Testis (tissue), 3 donors: Measurements from ENCODE around the gene AKIRIN2. TPM values are rescaled to one million over a fixed set of nuclear protein-coding genes. Genes with fewer than 3 reads are reported as not detected.

Source experiments
- DNase-seq: peaks from one replicate; pipeline ENCODE4 v3.0.0-alpha.2; 2019
- H3K27ac ChIP-seq, 2 donors: fragments of 200-600 bp; sonication (generic); one replicate each; pipeline ENCODE4 v1.5.1; 2019
- H3K27me3 ChIP-seq: fragments of 200-600 bp; sonication (generic); one replicate; pipeline ENCODE4 v1.5.1; 2019
- H3K36me3 ChIP-seq: fragments of 200-600 bp; sonication (generic); one replicate; pipeline ENCODE4 v1.5.1; 2017; ENCODE audit warnings: low read depth; ENCODE audit errors: missing control alignments
- H3K4me1 ChIP-seq: fragments of 200-600 bp; sonication (generic); one replicate; pipeline ENCODE4 v1.5.1; 2019
- H3K4me3 ChIP-seq, 2 donors: fragments of 200-600 bp; sonication (generic); one replicate each; pipeline ENCODE4 v1.5.1; 2017 to 2019
- H3K9me3 ChIP-seq: fragments of 200-600 bp; sonication (generic); one replicate; pipeline ENCODE4 v1.5.1; 2017
- POLR2A ChIP-seq: fragments of 450-650 bp; IDR thresholded peaks from one replicate; pipeline ENCODE4 v1.6.1; 2017; ENCODE audit warnings: antibody characterized with exemption, mild to moderate bottlenecking, moderate library complexity
- WGBS, 2 donors: methylation state at CpG; one replicate each; pipeline ENCODE4 v1.1.5; 2018; 5-methylcytosine and 5-hydroxymethylcytosine counted together
- intact Hi-C: fragments of 100-400 bp; cut with DNase I; formaldehyde crosslinking; loops from one replicate; pipeline ENCODE4 v1.15.1; 2023; ENCODE audit warnings: low total_unique reads
- polyA plus RNA-seq: library from polyadenylated mRNA; stranded (reverse); fragments of 350-450 nt; fragmentation: Illumina TruSeq; extraction: RNeasy Lipid Tissue Mini Kit (QIAGEN cat#74804); gene quantifications from one replicate; pipeline ENCODE4 v1.2.3, GENCODE V29; 2014; ENCODE audit warnings: low read depth, low replicate concordance; ENCODE audit not compliant: insufficient read depth
- total RNA-seq, 2 donors: library from RNA; depleted of rRNA; stranded (reverse); fragments of >200 nt; gene quantifications; one replicate each; pipeline ENCODE4 v1.2.3, GENCODE V29; 2016
- TF ChIP-seq, protein P1 (sequence below), 3 experiments: fragments of 450-650 bp in 2 of 3; fragments of 200-600 bp in 1 of 3; sonication (generic) in 1 of 3; IDR thresholded peaks; one replicate each; pipeline ENCODE4 v1.5.1; 2016 to 2019; ENCODE audit warnings: antibody characterized with exemption in 3 of 3, mild to moderate bottlenecking in 2 of 3, moderate library complexity in 1 of 3

The AKIRIN2 gene
- total and polyA plus RNA-seq, 3 donors from 2014 or later: 65.2 to 73.5 (median 72.5) TPM

DNA sequence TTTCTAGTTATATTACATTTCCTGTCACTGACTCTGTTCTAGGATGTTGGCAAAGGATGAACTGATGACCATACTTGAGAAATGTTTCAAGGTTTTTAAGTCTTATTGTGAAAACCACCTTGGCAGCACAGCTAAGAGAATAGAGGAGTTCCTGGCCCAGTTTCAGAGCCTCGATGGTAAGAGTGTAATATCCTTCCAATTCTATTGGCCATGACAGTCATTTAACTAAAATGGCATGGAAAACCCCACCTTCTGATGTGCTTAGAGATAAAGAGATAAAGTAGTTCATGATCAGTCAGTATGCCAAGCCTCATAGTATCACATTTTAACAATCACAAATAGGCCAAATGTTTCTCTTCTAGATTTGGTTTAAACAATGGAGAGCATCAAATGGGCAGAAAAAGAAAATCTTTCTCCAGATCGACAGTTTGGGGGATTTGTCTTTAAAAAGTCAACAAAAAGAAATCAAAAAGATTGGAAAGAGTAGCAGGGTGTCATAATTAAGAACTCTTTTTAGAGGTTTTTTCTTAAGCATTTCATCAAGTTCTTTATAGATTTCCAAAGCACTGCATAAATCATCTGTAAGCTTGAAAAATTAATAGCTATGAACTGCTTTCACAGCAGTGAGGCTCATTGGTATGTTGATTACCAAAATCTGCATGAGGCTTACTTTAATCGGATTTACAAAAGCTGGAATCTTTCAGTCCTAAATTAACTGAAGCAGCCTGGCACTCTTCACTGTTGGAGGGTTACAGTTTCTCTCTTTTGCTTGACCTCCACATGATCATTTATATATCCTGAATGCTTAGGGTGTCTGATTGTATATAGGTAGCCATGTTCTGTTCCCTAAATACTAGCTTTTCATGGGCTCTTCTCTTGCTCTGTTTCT, 48.7 kb downstream of the AKIRIN2 start:
- Histone ChIP-seq H3K27me3 (no peaks in the 10 kb centered on the region), H3K9me3 (no peaks in the 10 kb centered on the region), H3K4me1 (peaks cover 9% of the 10 kb centered on the region), H3K36me3 (no peaks in the 10 kb centered on the region), H3K27ac (no peak overlapping the region), H3K4me3 (no peak overlapping the region)
- intact Hi-C loops: no loop called here
- WGBS, 2 donors: 63 to 71% methylated on average over 3 of the region's 3 CpGs
- TF ChIP-seq, protein P1, sequence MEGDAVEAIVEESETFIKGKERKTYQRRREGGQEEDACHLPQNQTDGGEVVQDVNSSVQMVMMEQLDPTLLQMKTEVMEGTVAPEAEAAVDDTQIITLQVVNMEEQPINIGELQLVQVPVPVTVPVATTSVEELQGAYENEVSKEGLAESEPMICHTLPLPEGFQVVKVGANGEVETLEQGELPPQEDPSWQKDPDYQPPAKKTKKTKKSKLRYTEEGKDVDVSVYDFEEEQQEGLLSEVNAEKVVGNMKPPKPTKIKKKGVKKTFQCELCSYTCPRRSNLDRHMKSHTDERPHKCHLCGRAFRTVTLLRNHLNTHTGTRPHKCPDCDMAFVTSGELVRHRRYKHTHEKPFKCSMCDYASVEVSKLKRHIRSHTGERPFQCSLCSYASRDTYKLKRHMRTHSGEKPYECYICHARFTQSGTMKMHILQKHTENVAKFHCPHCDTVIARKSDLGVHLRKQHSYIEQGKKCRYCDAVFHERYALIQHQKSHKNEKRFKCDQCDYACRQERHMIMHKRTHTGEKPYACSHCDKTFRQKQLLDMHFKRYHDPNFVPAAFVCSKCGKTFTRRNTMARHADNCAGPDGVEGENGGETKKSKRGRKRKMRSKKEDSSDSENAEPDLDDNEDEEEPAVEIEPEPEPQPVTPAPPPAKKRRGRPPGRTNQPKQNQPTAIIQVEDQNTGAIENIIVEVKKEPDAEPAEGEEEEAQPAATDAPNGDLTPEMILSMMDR (IDR thresholded peaks at IDR 0.05): no peak
- no peak for TF ChIP-seq POLR2A
- DNase-seq: no peak

DNA sequence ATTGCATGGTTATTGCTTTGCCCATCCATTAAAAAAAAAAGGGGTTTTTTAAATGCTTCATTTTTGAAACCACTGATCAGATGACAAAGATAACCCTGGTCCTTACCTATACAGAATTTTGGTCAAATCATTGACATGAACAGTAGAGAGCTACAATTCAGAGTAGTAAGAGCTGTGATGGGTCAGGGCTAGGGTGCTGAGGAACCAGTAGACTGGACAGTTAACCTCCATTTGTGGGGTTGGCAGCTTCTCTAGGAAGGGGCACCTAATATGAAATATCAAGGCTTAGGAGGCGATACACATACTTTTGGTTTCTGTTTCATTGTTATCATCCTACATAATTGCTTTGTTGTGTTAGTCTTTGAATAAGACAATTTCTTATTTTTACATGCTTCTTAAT, 57.0 kb downstream of the AKIRIN2 start:
- no peak overlapping the region for H3K27ac ChIP-seq
- TF ChIP-seq POLR2A: no peak
- TF ChIP-seq, protein P1 (IDR thresholded peaks at IDR 0.05): no peak

DNA sequence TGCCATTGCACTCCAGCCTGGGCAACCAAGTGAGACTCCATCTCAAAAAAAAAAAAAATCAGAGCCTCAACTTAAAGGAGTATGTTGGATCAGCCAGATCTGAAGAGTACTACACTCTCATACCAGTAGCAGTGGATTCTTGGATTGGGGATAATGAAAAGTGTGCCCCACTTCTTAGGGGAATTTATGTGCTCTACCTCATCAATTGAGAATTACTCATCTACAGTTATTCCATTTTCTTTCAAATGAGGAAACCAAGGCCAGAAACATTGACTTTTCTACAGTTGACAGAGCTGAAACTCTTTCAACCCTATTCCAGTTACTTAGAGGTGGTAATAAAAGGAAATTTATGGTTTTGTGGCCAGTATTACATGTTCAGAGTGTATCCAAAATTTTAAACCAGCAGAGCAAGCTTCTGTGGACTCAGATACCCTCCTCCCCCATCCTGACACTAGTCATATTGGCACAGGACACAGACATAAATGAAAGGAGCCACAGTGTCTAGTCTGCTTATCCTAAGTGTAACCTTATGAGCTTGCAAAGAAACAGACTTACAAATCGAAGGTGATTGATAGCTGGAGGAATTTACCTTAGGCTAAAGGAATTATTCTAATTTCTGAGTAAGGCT, 60.9 kb downstream of the AKIRIN2 start:
- H3K36me3 ChIP-seq: no peaks in the 10 kb centered on the region
- intact Hi-C loops: no loop called here

More for the DNA sequence above, 57.0 kb downstream of the AKIRIN2 start:
- no peak for DNase-seq
- H3K36me3 ChIP-seq: no peaks in the 10 kb centered on the region
- no peaks in the 10 kb centered on the region for H3K9me3 ChIP-seq
- no peak overlapping the region for H3K4me3 ChIP-seq
- 60 to 67% methylated on average over 1 of the region's 1 CpG for whole genome bisulfite sequencing, 2 donors
- H3K27me3 ChIP-seq: no peaks in the 10 kb centered on the region
- H3K4me1 ChIP-seq: no peaks in the 10 kb centered on the region
- intact Hi-C loops: no loop called here

DNA sequence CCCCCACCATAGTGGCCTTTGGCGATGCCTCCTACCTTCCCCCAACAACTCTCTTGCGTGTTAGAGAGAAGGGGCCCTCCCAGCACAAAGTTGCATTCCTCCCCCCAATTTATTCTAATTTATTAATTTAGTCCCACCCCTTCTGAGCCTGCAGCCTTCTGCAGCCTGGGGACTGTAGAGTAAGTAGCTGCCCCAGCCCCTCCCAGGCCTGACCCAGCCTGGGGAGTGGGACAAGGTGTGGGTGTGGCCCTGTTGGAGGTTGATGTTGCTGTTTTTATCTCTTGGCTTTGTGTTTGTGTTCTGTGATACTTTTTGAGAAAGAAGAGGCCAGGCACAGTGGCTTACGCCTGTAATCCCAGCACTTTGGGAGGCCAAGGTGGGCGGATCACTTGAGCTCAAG, 62.7 kb downstream of the AKIRIN2 start:
- WGBS, 2 donors: 89 to 95% methylated on average over 4 of the region's 4 CpGs
- Histone ChIP-seq H3K36me3 (no peaks in the 10 kb centered on the region), H3K9me3 (no peaks in the 10 kb centered on the region), H3K4me1 (no peaks in the 10 kb centered on the region), H3K27ac (no peak overlapping the region), H3K27me3 (no peaks in the 10 kb centered on the region), H3K4me3 (no peak overlapping the region)
- no peak for DNase-seq
- intact Hi-C loops: no loop called here
- TF ChIP-seq, protein P1 (IDR thresholded peaks at IDR 0.05): no peak
- TF ChIP-seq POLR2A: no peak

More for the DNA sequence above, 60.9 kb downstream of the AKIRIN2 start:
- H3K4me3 ChIP-seq: no peak overlapping the region
- no peaks in the 10 kb centered on the region for H3K27me3 ChIP-seq
- no peak for DNase-seq
- no peaks in the 10 kb centered on the region for H3K9me3 ChIP-seq
- TF ChIP-seq, protein P1 (IDR thresholded peaks at IDR 0.05): no peak
- no peak for TF ChIP-seq POLR2A
- no peak overlapping the region for H3K27ac ChIP-seq
- H3K4me1 ChIP-seq: no peaks in the 10 kb centered on the region
- 39 to 85% methylated on average over 1 of the region's 1 CpG for WGBS, 2 donors
